Endothelial cell of umbilical vein (primary cell): Measurements from ENCODE around the gene SLC22A7. TPM values are rescaled to one million over a fixed set of nuclear protein-coding genes. Genes with fewer than 3 reads are reported as not detected.

Source experiments
- BruUV-seq: library from RNA; stranded (reverse); fragments of 400-500 nt; replicated peaks from 2 replicates; lab custom pipeline; 2021; lab: Mats Ljungman, UMichigan
- CTCF ChIA-PET: fragments of 300-600, 350-600 bp; sonication (Branson Sonifier 250); formaldehyde crosslinking; loops from one replicate; lab custom pipeline; 2021; ENCODE audit warnings: antibody characterized with exemption, inconsistent platforms; lab: Charles Lee
- POLR2A ChIA-PET: fragments of 300-600, 350-600 bp; sonication (Branson Sonifier 250); formaldehyde crosslinking; loops from one replicate; lab custom pipeline; 2021; ENCODE audit warnings: antibody characterized with exemption, inconsistent platforms; lab: Charles Lee
- DNase-seq: peaks from one replicate; pipeline ENCODE4 v3.0.0-alpha.2; 2011; ENCODE audit warnings: low read depth, low spot score
- FAIRE-seq: peaks from 2 replicates; lab custom pipeline; 2011; peaks lifted over from hg19 to GRCh38; lab: Jason Lieb, UNC
- H2AFZ ChIP-seq: 2 replicates; pipeline ENCODE4 v1.6.0; 2012; ENCODE audit warnings: low read depth, low read length, control low read depth, inconsistent platforms
- H3K27ac ChIP-seq: 2 replicates; pipeline ENCODE4 v1.5.1; 2011; ENCODE audit warnings: low read depth, mild to moderate bottlenecking, control low read depth, low read length, moderate library complexity; ENCODE audit not compliant: insufficient read depth
- H3K27me3 ChIP-seq, 2 experiments: 2 replicates each; pipeline versions ENCODE4 v1.6.0 to v1.6.1; 2011; ENCODE audit warnings: low read length in 2 of 2, mixed read lengths in 1 of 2; ENCODE audit not compliant: control insufficient read depth in 2 of 2, insufficient read depth in 2 of 2
- H3K36me3 ChIP-seq, 2 experiments: 2 replicates in 1 of 2; 3 replicates in 1 of 2; pipeline ENCODE4 v1.5.1; 2011; ENCODE audit warnings: low read length in 2 of 2, mild to moderate bottlenecking in 1 of 2, moderate library complexity in 1 of 2; ENCODE audit not compliant: control insufficient read depth in 2 of 2, insufficient read depth in 2 of 2; ENCODE audit errors: extremely low read depth in 1 of 2
- H3K4me1 ChIP-seq: 3 replicates; pipeline ENCODE4 v1.5.1; 2011; ENCODE audit warnings: mild to moderate bottlenecking, low read length; ENCODE audit not compliant: control insufficient read depth, insufficient read depth; ENCODE audit errors: extremely low read depth
- H3K4me2 ChIP-seq: 2 replicates; pipeline ENCODE4 v1.6.1; 2011; ENCODE audit warnings: low read length, control low read depth, mixed read lengths; ENCODE audit not compliant: insufficient read depth
- H3K4me3 ChIP-seq, 3 experiments: fragments of 200-600 bp in 1 of 3; sonication (generic), shearing (Covaris generic) in 1 of 3; replicated peaks in 1 of 3; 2 replicates each; pipeline ENCODE4 v1.5.1; 2011 to 2016; ENCODE audit warnings: control low read depth in 3 of 3, low read length in 3 of 3, mild to moderate bottlenecking in 2 of 3, inconsistent platforms in 1 of 3, low read depth in 1 of 3, moderate library complexity in 1 of 3; ENCODE audit not compliant: insufficient read depth in 1 of 3
- H3K79me2 ChIP-seq: 2 replicates; pipeline ENCODE4 v1.6.0; 2012; ENCODE audit warnings: low read length, inconsistent platforms; ENCODE audit not compliant: control insufficient read depth, insufficient read depth
- H3K9ac ChIP-seq: replicated peaks from 2 replicates; pipeline ENCODE3; 2011; ENCODE audit warnings: low read length, control low read depth; ENCODE audit not compliant: insufficient read depth; ENCODE audit errors: extremely low read depth
- H3K9me1 ChIP-seq: replicated peaks from 3 replicates; pipeline ENCODE4 v1.6.0; 2011; ENCODE audit warnings: mild to moderate bottlenecking, low read length; ENCODE audit not compliant: control insufficient read depth, insufficient read depth; ENCODE audit errors: extremely low read depth
- H3K9me3 ChIP-seq: replicated peaks from 2 replicates; pipeline ENCODE4 v1.5.1; 2012; ENCODE audit warnings: low read length, inconsistent platforms; ENCODE audit not compliant: control insufficient read depth, insufficient read depth
- H4K20me1 ChIP-seq: replicated peaks from 2 replicates; pipeline ENCODE3; 2011; ENCODE audit warnings: mild to moderate bottlenecking, low read length; ENCODE audit not compliant: control insufficient read depth, insufficient read depth; ENCODE audit errors: extremely low read depth
- EZH2 ChIP-seq: IDR thresholded peaks from 2 replicates; pipeline ENCODE4 v1.6.1; 2012; ENCODE audit warnings: borderline replicate concordance, low read depth, mild to moderate bottlenecking, moderate library complexity, low read length, inconsistent platforms; ENCODE audit not compliant: severe bottlenecking
- FOS ChIP-seq: IDR thresholded peaks from 2 replicates; pipeline ENCODE4 v1.6.1; 2011; ENCODE audit warnings: mild to moderate bottlenecking, low read length, moderate library complexity, borderline replicate concordance; ENCODE audit not compliant: insufficient read depth
- GATA2 ChIP-seq: IDR thresholded peaks from 2 replicates; pipeline ENCODE4 v1.7.0; 2011; ENCODE audit warnings: low read depth, mild to moderate bottlenecking, moderate library complexity, mixed read lengths, low read length; ENCODE audit not compliant: insufficient read length, insufficient read depth
- JUN ChIP-seq: IDR thresholded peaks from 2 replicates; pipeline ENCODE4 v1.6.1; 2011; ENCODE audit warnings: borderline replicate concordance, low read depth; ENCODE audit not compliant: insufficient read length, insufficient read depth
- MYC ChIP-seq: IDR thresholded peaks from one replicate; pipeline ENCODE4 v1.6.1; 2011; ENCODE audit warnings: mild to moderate bottlenecking, low read depth, low read length
- POLR2A ChIP-seq: IDR thresholded peaks from 2 replicates; pipeline ENCODE4 v1.6.1; 2012; ENCODE audit warnings: low read depth, mild to moderate bottlenecking, control low read depth, low read length
- POLR2AphosphoS5 ChIP-seq: IDR thresholded peaks from 2 replicates; pipeline ENCODE4 v1.6.1; 2012; ENCODE audit warnings: low read depth, mild to moderate bottlenecking, control low read depth, low read length, moderate library complexity; ENCODE audit not compliant: insufficient read depth
- dilution Hi-C: fragments of 300-500 bp; cut with MboI; formaldehyde crosslinking; loops from one replicate; pipeline ENCODE4 v1.15.0; 2019; ENCODE audit warnings: low sequenced_read_pairs; ENCODE audit not compliant: extremely low pct_ligation_motif_present
- intact Hi-C: fragments of 100-400 bp; cut with micrococcal nuclease; formaldehyde crosslinking; loops from one replicate; pipeline ENCODE4 v1.10.0; 2022
- polyA plus RNA-seq, 4 experiments: library from polyadenylated mRNA; depleted of rRNA in 3 of 4; stranded (reverse) in 3 of 4; unstranded in 1 of 4; fragments of >200 nt; gene quantifications; 2 replicates each; pipeline versions ENCODE4 v1.2.1 to v1.2.3, GENCODE V29; 2011 to 2012; ENCODE audit warnings: missing spikeins in 1 of 4
- total RNA-seq: library from RNA; stranded (reverse); gene quantifications from 2 replicates; pipeline ENCODE4 v1.2.3, GENCODE V29; 2021
- TF ChIP-seq, protein P1 (sequence below): IDR thresholded peaks from 2 replicates; pipeline ENCODE4 v1.6.1; 2011; ENCODE audit not compliant: insufficient read depth, insufficient read length
- TF ChIP-seq, protein P2 (sequence below), 2 donors: IDR thresholded peaks; 1 replicate in 1 of 2; 2 replicates in 1 of 2; pipeline ENCODE4 v1.5.1; 2011; ENCODE audit warnings: low read length in 2 of 2, mild to moderate bottlenecking in 2 of 2, moderate library complexity in 2 of 2, control low read depth in 1 of 2, inconsistent platforms in 1 of 2, low read depth in 1 of 2; ENCODE audit not compliant: insufficient read depth in 1 of 2; ENCODE audit errors: extremely low read depth in 1 of 2

SLC22A7 gene
- total and polyA plus RNA-seq, 2 donors (not counting 3 experiments of a cell fraction or from before 2014, with no cell fraction given): not detected

DNA sequence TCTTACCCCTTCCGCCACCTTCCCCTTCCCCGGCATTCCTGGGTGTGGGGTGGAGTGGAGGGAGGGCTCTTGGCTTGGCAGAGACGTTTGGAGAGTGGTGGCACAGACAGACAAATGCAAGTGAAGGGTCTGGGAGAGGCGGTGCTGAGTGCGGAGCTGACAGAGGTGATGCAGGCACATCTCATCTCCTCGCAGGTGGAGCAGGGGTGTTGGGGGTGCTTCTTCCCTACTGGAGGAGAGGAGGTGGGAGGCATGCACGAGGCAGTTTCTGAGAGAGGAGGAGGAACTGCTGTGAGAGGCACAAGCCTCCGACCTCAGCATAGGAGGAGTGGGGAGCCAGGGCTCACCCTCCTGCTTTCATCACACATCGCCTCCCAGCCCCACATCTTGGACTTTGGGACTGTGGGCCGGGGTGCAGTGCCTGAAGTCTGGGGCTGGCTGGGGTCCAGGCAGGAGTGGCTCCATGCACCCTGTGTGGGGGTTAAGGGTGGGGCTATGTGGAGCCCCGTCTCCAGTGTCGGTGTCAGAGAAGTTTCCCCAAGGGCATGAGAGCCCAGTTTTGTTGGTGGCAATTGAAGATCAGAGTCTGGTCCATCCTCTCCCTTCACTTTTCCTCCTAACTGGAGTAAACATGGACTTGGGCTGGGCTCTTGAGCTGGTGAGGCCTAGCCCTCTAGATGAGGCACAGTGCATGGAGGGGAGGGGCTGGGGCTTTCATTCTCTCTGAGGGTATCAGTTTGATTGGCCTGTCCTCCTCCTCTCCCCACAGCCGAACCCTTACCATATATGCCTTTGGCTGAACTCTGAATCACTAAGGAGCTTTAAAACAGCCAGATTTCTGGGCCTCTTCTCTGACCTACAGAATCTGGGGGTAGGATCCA is 20.2 kb upstream of the SLC22A7 start:
- H2AFZ ChIP-seq: no peak overlapping the region
- no peak for DNase-seq

More for the DNA sequence above, 20.2 kb upstream of the SLC22A7 start:
- Histone ChIP-seq H3K9me1 (no peaks in the 10 kb centered on the region), H3K36me3 (no peaks in the 10 kb centered on the region), H3K4me2 (no peak overlapping the region), H3K4me1 (no peaks in the 10 kb centered on the region), H3K9ac (no peak overlapping the region), H3K4me3 (no peak overlapping the region), H3K27me3 (peaks cover 46 to 50% of the 10 kb centered on the region in 2 experiments), H3K79me2 (no peaks in the 10 kb centered on the region), H3K27ac (no peak overlapping the region), H4K20me1 (no peaks in the 10 kb centered on the region), H3K9me3 (no peaks in the 10 kb centered on the region)
- POLR2A ChIA-PET: no interaction called here
- dilution Hi-C loops (no loop called here), intact Hi-C loops (no loop called here)
- no peak for TF ChIP-seq MYC
- no peak for TF ChIP-seq POLR2AphosphoS5
- no peak for TF ChIP-seq FOS
- TF ChIP-seq, protein P1, sequence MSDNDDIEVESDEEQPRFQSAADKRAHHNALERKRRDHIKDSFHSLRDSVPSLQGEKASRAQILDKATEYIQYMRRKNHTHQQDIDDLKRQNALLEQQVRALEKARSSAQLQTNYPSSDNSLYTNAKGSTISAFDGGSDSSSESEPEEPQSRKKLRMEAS: no peak
- TF ChIP-seq GATA2: no peak
- no peak for TF ChIP-seq EZH2
- no peak for TF ChIP-seq JUN
- no peak for TF ChIP-seq POLR2A
- TF ChIP-seq, protein P2, sequence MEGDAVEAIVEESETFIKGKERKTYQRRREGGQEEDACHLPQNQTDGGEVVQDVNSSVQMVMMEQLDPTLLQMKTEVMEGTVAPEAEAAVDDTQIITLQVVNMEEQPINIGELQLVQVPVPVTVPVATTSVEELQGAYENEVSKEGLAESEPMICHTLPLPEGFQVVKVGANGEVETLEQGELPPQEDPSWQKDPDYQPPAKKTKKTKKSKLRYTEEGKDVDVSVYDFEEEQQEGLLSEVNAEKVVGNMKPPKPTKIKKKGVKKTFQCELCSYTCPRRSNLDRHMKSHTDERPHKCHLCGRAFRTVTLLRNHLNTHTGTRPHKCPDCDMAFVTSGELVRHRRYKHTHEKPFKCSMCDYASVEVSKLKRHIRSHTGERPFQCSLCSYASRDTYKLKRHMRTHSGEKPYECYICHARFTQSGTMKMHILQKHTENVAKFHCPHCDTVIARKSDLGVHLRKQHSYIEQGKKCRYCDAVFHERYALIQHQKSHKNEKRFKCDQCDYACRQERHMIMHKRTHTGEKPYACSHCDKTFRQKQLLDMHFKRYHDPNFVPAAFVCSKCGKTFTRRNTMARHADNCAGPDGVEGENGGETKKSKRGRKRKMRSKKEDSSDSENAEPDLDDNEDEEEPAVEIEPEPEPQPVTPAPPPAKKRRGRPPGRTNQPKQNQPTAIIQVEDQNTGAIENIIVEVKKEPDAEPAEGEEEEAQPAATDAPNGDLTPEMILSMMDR (IDR thresholded peaks at IDR 0.05; ENCODE audit: extremely low read depth in 1 of 2, insufficient read depth in 1 of 2, low read depth in 1 of 2, low read length in 2 of 2): no peak
- no peak for FAIRE-seq
- no TSS peak for BruUV-seq
- CTCF ChIA-PET: interaction anchor here (0.9 to 1.2 kb wide), 3 partner anchors 14 to 40 kb away, joined by 3 read pairs; no protein-coding TSS in a partner anchor
